Endothelial cell of umbilical vein (primary cell): ENCODE data around the gene ZBTB43. TPM values are rescaled to one million over a fixed set of nuclear protein-coding genes. Genes with fewer than 3 reads are reported as not detected.

Source experiments
- BruUV-seq: library from RNA; stranded (reverse); fragments of 400-500 nt; replicated peaks from 2 replicates; lab custom pipeline; 2021; lab: Mats Ljungman, UMichigan
- CTCF ChIA-PET: fragments of 300-600, 350-600 bp; sonication (Branson Sonifier 250); formaldehyde crosslinking; loops from one replicate; lab custom pipeline; 2021; ENCODE audit warnings: antibody characterized with exemption, inconsistent platforms; lab: Charles Lee
- POLR2A ChIA-PET: fragments of 300-600, 350-600 bp; sonication (Branson Sonifier 250); formaldehyde crosslinking; loops from one replicate; lab custom pipeline; 2021; ENCODE audit warnings: antibody characterized with exemption, inconsistent platforms; lab: Charles Lee
- DNase-seq: peaks from one replicate; pipeline ENCODE4 v3.0.0-alpha.2; 2011; ENCODE audit warnings: low read depth, low spot score
- FAIRE-seq: peaks from 2 replicates; lab custom pipeline; 2011; peaks lifted over from hg19 to GRCh38; lab: Jason Lieb, UNC
- H2AFZ ChIP-seq: 2 replicates; pipeline ENCODE4 v1.6.0; 2012; ENCODE audit warnings: low read depth, low read length, control low read depth, inconsistent platforms
- H3K27ac ChIP-seq: 2 replicates; pipeline ENCODE4 v1.5.1; 2011; ENCODE audit warnings: low read depth, mild to moderate bottlenecking, control low read depth, low read length, moderate library complexity; ENCODE audit not compliant: insufficient read depth
- H3K27me3 ChIP-seq, 2 experiments: 2 replicates each; pipeline versions ENCODE4 v1.6.0 to v1.6.1; 2011; ENCODE audit warnings: low read length in 2 of 2, mixed read lengths in 1 of 2; ENCODE audit not compliant: control insufficient read depth in 2 of 2, insufficient read depth in 2 of 2
- H3K36me3 ChIP-seq, 2 experiments: 2 replicates in 1 of 2; 3 replicates in 1 of 2; pipeline ENCODE4 v1.5.1; 2011; ENCODE audit warnings: low read length in 2 of 2, mild to moderate bottlenecking in 1 of 2, moderate library complexity in 1 of 2; ENCODE audit not compliant: control insufficient read depth in 2 of 2, insufficient read depth in 2 of 2; ENCODE audit errors: extremely low read depth in 1 of 2
- H3K4me1 ChIP-seq: 3 replicates; pipeline ENCODE4 v1.5.1; 2011; ENCODE audit warnings: mild to moderate bottlenecking, low read length; ENCODE audit not compliant: control insufficient read depth, insufficient read depth; ENCODE audit errors: extremely low read depth
- H3K4me2 ChIP-seq: 2 replicates; pipeline ENCODE4 v1.6.1; 2011; ENCODE audit warnings: low read length, control low read depth, mixed read lengths; ENCODE audit not compliant: insufficient read depth
- H3K4me3 ChIP-seq, 3 experiments: fragments of 200-600 bp in 1 of 3; sonication (generic), shearing (Covaris generic) in 1 of 3; replicated peaks in 1 of 3; 2 replicates each; pipeline ENCODE4 v1.5.1; 2011 to 2016; ENCODE audit warnings: control low read depth in 3 of 3, low read length in 3 of 3, mild to moderate bottlenecking in 2 of 3, inconsistent platforms in 1 of 3, low read depth in 1 of 3, moderate library complexity in 1 of 3; ENCODE audit not compliant: insufficient read depth in 1 of 3
- H3K79me2 ChIP-seq: 2 replicates; pipeline ENCODE4 v1.6.0; 2012; ENCODE audit warnings: low read length, inconsistent platforms; ENCODE audit not compliant: control insufficient read depth, insufficient read depth
- H3K9ac ChIP-seq: replicated peaks from 2 replicates; pipeline ENCODE3; 2011; ENCODE audit warnings: low read length, control low read depth; ENCODE audit not compliant: insufficient read depth; ENCODE audit errors: extremely low read depth
- H3K9me1 ChIP-seq: replicated peaks from 3 replicates; pipeline ENCODE4 v1.6.0; 2011; ENCODE audit warnings: mild to moderate bottlenecking, low read length; ENCODE audit not compliant: control insufficient read depth, insufficient read depth; ENCODE audit errors: extremely low read depth
- H3K9me3 ChIP-seq: replicated peaks from 2 replicates; pipeline ENCODE4 v1.5.1; 2012; ENCODE audit warnings: low read length, inconsistent platforms; ENCODE audit not compliant: control insufficient read depth, insufficient read depth
- H4K20me1 ChIP-seq: replicated peaks from 2 replicates; pipeline ENCODE3; 2011; ENCODE audit warnings: mild to moderate bottlenecking, low read length; ENCODE audit not compliant: control insufficient read depth, insufficient read depth; ENCODE audit errors: extremely low read depth
- CTCF ChIP-seq, 2 donors: IDR thresholded peaks; 1 replicate in 1 of 2; 2 replicates in 1 of 2; pipeline ENCODE4 v1.5.1; 2011; ENCODE audit warnings: low read length in 2 of 2, mild to moderate bottlenecking in 2 of 2, moderate library complexity in 2 of 2, control low read depth in 1 of 2, inconsistent platforms in 1 of 2, low read depth in 1 of 2; ENCODE audit not compliant: insufficient read depth in 1 of 2; ENCODE audit errors: extremely low read depth in 1 of 2
- EZH2 ChIP-seq: IDR thresholded peaks from 2 replicates; pipeline ENCODE4 v1.6.1; 2012; ENCODE audit warnings: borderline replicate concordance, low read depth, mild to moderate bottlenecking, moderate library complexity, low read length, inconsistent platforms; ENCODE audit not compliant: severe bottlenecking
- FOS ChIP-seq: IDR thresholded peaks from 2 replicates; pipeline ENCODE4 v1.6.1; 2011; ENCODE audit warnings: mild to moderate bottlenecking, low read length, moderate library complexity, borderline replicate concordance; ENCODE audit not compliant: insufficient read depth
- GATA2 ChIP-seq: IDR thresholded peaks from 2 replicates; pipeline ENCODE4 v1.7.0; 2011; ENCODE audit warnings: low read depth, mild to moderate bottlenecking, moderate library complexity, mixed read lengths, low read length; ENCODE audit not compliant: insufficient read length, insufficient read depth
- JUN ChIP-seq: IDR thresholded peaks from 2 replicates; pipeline ENCODE4 v1.6.1; 2011; ENCODE audit warnings: borderline replicate concordance, low read depth; ENCODE audit not compliant: insufficient read length, insufficient read depth
- MAX ChIP-seq: IDR thresholded peaks from 2 replicates; pipeline ENCODE4 v1.6.1; 2011; ENCODE audit not compliant: insufficient read depth, insufficient read length
- MYC ChIP-seq: IDR thresholded peaks from one replicate; pipeline ENCODE4 v1.6.1; 2011; ENCODE audit warnings: mild to moderate bottlenecking, low read depth, low read length
- POLR2A ChIP-seq: IDR thresholded peaks from 2 replicates; pipeline ENCODE4 v1.6.1; 2012; ENCODE audit warnings: low read depth, mild to moderate bottlenecking, control low read depth, low read length
- POLR2AphosphoS5 ChIP-seq: IDR thresholded peaks from 2 replicates; pipeline ENCODE4 v1.6.1; 2012; ENCODE audit warnings: low read depth, mild to moderate bottlenecking, control low read depth, low read length, moderate library complexity; ENCODE audit not compliant: insufficient read depth
- dilution Hi-C: fragments of 300-500 bp; cut with MboI; formaldehyde crosslinking; loops from one replicate; pipeline ENCODE4 v1.15.0; 2019; ENCODE audit warnings: low sequenced_read_pairs; ENCODE audit not compliant: extremely low pct_ligation_motif_present
- intact Hi-C: fragments of 100-400 bp; cut with micrococcal nuclease; formaldehyde crosslinking; loops from one replicate; pipeline ENCODE4 v1.10.0; 2022
- polyA plus RNA-seq, 4 experiments: library from polyadenylated mRNA; depleted of rRNA in 3 of 4; stranded (reverse) in 3 of 4; unstranded in 1 of 4; fragments of >200 nt; gene quantifications; 2 replicates each; pipeline versions ENCODE4 v1.2.1 to v1.2.3, GENCODE V29; 2011 to 2012; ENCODE audit warnings: missing spikeins in 1 of 4
- total RNA-seq: library from RNA; stranded (reverse); gene quantifications from 2 replicates; pipeline ENCODE4 v1.2.3, GENCODE V29; 2021

ZBTB43 gene
- total and polyA plus RNA-seq, 2 donors (not counting 3 experiments of a cell fraction or from before 2014, with no cell fraction given) = 3.2 to 9.0 TPM

GRCh38 chr9:126862104-126862761 is 57.4 kb downstream of the ZBTB43 start:
- peaks cover 16% of the 10 kb centered on the region for H3K4me1 ChIP-seq
- no peak overlapping the region for H3K27ac ChIP-seq
- no peaks in the 10 kb centered on the region for H3K9me3 ChIP-seq
- no peaks in the 10 kb centered on the region for H4K20me1 ChIP-seq
- ChIA-PET POLR2A (no interaction called here), CTCF (no interaction called here)
- H3K4me3 ChIP-seq = peak overlapping the region in 1 of 3 experiments; percentile 85
- H3K4me2 ChIP-seq = peak overlapping the region; percentile 96
- DNase-seq = no peak
- no peaks in the 10 kb centered on the region for H3K9me1 ChIP-seq
- dilution Hi-C loops (no loop called here), intact Hi-C loops (loop anchor here (5.0 kb wide), 1 partner anchor 50 kb away; the partner anchor contains the start of gene RALGPS1)
- no peak overlapping the region for H3K9ac ChIP-seq
- H3K36me3 ChIP-seq = peaks cover 2 to 7% of the 10 kb centered on the region in 2 experiments
- no TSS peak for BruUV-seq
- FAIRE-seq = no peak
- TF ChIP-seq POLR2A (no peak), GATA2 (no peak), CTCF (IDR thresholded peaks at IDR 0.05; ENCODE audit: extremely low read depth in 1 of 2, insufficient read depth in 1 of 2, low read depth in 1 of 2, low read length in 2 of 2) (no peak), POLR2AphosphoS5 (no peak), FOS (no peak), JUN (no peak), MYC (no peak), EZH2 (no peak), MAX (no peak)
- H2AFZ ChIP-seq = no peak overlapping the region
- peaks cover 11 to 13% of the 10 kb centered on the region in 2 experiments for H3K27me3 ChIP-seq
- peaks cover 46% of the 10 kb centered on the region for H3K79me2 ChIP-seq
